IPS DF 4.7 (cell line): ENCODE data around the gene HOXA11.

Experiments
- DNase-seq: peaks from one replicate; pipeline ENCODE4 v3.0.0-alpha.2; 2013; ENCODE audit warnings: low spot score; ENCODE audit errors: extremely low read depth

The HOXA11 gene

DNA sequence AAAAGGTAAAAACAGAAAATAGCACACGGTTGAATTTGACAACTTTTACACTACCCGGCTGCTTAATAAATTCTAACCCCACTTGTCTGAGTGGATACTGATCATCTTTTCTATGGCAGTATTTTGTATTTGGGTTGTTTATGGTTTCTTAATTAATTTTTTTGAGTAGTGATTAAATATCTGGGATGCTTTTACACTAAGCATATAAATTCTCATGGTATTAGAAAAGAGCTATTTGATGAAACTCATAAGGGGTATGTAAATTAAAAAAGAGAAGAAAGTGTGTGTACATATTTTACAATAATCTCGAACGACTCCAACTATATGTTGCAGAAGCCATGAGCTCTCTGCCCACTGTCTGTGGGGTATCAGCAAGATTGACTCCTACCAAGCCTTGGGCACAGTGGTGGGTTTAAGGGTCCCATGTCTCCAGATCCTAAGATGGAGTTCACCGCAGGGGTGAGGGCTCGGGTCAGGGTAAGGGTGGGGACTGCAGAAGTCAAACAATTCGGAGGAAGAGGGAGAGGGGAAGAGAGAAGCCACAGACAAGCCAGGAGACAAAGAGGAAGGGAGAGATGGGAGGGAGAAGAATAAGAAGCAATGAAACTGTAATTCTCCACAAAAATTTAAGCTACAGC is 22.4 kb upstream of the HOXA11 start:
- no peak for DNase-seq

DNA sequence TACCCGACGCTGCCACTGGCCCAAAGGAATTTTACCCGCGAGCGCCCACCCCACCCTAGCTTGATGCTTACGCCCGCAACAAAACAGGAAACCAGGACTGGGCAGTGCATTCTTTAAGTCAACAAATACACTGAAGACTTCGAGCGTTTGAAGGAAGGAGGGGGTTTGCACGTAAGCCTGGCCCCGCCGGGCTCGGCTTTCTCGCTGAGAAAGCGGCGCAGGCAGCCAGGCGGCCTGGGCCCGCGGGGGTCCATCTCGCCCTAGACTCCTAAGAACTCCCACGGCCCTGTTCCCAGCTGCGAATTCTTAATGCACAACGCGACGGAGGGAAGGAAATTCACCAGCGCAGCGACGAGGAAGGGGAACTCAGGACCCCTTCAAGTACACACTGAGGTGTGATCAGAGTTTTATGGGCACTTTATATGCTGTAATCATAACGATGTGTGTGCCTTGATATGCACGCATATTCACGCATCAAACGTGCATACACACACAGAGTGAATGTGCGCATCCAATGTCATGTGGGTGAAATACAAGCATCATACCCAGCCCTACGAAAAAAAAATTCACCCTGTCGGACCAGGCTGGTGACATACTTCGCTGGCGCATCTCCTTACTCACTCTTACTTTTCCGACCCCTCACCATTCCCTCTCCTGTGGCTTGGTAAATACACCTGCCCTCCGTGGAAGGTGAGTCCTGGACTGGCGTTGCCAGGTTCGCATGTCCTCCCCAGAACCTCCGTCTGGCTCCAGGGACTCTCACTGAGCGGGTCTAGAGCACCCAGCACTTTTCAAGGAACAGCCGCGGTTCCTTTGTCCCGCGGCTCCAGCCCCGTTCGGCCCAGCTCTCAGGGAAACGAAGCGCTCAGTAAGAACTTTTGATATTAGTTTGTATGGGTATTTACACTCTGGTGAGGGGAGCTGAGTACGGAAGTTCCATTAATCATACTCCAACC is 20.6 kb upstream of the HOXA11 start:
- DNase-seq = no peak

DNA sequence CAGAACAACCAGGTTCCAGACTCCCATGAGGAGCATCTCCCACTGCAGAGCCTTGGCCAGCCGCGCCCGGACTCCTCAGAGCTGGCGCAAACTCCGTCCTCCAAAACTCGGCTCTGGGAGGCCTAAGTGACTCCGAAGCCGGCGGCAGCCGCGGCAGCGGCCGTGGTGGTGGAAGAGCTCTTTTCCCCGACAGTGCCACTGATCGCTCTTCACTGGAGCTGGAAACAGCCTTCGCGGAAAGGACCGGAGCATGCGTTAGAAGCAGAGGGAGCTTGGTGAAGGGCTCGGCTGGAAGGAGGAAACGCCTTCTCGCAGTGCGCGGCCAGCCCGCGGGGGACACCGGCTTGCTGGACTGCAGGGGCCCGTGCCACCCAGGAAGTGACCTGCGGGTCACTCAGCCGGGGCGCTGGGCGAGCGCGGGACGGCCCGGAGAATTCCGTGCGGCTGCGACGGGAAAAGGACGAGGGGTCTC is 19.9 kb upstream of the HOXA11 start:
- no peak for DNase-seq

DNA sequence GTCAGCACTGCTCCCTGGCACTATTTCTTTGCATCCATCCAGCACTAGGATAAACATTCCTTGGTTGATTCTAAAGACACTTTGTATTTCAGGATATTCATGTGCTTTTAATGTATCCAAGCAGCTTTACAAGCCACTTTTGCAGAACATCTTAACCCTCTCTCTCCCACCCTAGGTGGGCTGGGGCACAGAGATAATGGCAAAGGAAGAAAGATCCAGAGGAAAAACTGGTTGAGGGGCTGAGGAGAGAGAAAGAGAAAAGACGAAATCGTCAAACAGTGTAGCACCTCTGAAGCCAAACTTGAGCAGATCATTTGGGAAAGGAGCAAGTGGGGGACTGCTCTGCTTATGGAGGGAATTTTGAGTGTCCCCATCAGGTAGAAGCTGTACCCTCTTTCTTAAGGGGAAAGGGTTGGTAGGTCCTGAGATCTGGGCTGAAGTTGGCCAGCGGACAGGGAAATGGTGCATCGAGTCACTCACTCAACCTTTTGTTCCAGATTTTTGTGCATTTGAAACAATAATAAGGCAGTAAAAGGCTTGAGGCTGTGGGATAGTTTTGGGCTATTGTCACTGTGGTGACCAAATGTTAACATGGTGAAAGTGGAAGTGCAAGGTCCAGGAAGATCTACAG is 19.0 kb upstream of the HOXA11 start:
- no peak for DNase-seq

DNA sequence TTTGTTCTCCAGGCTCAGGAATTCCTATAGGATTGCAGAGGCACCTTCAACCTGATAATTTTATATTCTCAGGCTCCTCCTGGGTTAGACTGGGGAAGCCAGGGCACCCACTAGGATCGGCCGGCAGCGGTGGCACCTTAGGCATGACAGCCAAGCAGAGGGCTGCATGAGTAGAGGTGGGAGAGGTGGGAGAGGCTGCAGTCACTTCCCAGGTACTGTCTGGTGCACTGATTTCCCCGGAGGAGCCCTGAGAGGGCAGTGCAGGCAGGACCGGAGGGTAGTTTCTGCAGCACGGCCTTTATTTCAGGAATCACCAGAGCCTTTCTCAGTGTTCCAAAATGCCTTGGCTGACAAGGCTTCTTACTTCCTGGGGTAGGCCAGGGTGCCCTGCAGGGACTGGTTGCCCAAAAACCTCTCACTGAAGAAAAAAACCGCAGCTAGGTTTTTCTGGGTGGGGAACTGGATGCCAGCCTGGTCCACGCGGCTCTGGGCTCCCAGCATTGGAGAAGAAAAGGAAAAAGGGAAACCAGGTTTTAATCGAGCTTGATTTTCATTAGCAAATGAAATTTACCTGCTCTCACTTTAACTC is 18.4 kb upstream of the HOXA11 start:
- no peak for DNase-seq

DNA sequence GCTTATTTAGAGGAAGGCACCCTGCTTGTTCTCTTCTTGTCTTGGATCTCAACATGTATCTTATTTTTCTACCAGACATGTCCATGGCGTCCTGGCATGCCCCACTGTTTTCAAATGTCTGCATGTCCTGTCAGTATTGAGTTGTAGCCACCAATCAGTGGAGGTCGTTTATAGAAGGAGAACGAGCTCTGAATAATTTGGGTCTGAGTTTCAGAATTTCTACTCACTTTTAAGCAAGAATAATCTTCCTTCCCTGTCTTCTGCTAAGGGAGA is 17.8 kb upstream of the HOXA11 start:
- DNase-seq = no peak

DNA sequence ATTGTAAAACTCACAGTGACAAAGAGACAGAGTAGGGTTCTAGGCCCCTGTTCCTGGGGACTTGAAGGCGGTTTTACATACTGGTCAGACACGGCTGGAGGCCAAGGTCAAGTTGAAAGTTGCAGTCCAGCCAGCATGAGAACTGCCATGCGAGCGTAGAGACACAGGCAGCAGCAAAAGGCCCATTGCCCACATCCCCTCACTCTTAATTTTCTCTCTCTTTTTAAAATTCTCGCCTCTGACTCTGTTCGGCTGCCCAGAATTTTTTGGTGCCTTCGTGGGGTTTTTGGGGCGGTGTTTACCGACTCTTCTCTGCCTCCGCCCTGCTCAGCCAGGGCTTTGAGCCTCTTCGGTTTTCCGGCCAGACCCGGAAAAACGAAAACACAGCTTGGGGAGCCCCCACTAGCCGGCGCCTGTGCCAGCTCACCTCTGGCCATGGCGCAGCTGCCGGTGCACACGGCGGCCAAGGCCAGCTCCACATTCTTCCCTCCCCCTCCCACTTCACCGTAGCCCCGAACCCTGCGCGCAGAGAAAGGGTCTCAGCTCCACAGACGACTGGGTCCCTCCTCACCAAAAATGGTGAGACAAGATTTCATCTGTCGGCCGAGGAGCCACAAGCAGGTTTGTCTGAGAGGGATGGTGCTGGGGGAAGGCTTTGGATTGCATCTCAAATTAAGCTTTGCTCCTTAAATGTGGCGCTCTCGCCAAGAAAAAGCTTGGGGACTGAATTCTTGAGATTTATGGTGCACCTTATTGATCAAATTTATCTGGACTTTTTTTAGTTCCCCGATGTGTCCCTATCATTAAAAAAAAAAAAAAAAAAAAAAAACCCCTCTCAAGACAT is 17.2 kb upstream of the HOXA11 start:
- DNase-seq = no peak

DNA sequence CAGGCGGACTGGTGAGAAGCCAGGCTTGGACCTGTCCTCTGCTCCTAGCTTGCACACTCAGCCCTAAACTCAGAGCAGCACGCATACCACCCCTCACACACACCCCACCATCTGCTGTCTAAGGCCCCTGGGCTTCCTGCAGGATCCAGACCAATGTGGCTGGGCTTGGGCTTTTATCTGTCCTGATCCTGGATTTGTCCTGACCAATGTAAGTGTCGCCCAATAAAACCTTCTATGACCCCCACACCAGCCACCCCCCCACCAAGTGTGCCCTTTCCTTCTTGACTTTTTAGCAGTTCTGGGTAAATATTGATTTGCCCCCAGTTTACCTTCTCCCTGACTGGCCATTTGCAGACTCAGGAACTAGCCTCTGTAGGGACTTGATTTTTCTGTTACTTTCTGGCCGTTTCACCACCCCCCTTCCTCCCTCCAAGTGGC is 16.6 kb upstream of the HOXA11 start:
- no peak for DNase-seq

DNA sequence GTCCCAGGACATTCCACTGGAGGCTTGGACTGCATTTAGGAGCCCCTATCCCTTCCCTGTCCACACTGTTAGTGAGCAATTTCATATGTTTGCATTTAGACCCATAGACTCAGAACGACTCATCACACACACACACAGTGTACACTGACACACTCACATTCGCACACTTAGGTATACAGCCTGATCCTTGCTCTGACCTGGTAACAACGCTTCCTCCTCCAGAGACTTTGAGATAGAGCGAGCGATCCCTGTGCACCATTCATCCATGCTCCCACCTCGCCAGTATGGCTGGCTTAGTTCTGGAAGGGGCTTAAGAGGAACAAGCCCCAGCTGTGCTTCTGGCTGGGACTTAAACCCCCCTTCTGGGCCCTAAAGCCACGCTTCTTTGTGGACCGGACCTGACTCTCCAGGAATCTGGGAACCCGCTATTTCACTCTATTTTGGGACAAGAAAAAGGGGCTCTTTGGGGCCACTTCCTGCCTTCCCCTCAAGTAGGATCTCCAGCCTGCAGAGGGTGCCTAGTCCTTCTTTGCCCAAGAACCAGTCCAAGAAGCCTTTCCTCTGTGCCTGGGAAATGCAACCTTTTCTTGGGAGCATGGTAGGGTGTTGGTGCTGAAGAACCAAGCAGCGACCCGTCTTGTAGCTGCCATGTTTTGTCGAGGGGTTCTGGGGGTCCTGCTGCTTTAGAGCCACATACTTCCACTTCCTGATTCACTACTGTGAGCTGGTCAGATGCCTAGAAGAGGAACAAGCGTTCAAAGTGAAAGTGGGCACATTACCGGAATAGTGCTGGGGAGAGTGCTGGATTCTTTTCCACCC is 15.9 kb upstream of the HOXA11 start:
- DNase-seq = no peak

DNA sequence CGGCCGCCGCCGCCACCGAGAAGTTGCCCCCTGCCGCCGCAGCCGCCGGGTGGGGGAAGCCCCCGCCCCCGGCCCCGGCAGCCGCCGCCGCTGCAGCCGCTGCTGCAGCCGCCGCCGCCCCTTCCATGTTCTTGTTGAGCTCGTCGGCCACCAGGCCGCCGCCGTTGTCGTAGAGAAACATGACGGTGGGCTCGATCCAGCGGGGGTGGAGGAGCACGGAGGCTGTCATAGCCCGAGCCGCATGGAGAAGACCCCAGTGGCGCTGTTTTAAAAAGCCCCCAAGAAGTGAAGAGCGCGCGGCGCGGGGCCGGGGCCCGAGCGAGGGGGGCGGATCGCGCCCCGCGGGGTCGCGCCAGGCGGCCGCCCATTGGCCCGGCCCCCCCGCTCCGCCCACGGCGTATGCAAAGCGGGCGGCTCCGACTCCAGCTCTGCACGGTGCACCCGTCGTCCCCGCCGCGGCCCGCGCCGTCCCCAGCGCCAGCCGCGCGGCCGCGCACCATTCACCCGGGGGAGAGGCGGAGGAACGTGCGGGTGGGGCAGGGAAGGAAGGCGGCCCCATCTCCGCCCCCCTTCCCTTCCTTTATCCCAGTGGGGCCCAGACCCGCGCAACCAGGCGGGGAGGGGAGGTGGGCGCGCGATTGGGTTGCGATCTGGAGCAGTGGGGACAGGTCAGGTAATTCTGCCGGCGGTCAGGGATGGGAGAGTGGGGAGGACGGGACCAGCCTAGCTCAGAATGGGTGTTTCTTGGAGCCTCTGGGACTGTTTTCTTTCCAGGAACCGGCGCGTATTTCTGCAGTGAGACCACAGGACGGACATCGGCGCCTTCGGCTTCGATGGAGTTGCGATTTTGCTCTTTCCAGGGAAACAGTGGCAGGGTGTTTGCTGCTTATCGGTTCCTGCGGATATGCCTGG is 15.1 kb upstream of the HOXA11 start, which contains the start of gene HOXA13:
Gene HOXA13, minus strand, starts transcription at position 243 of the 912 bp plus-strand sequence. Its CDS starts 14 bp downstream, at position 229.
- no peak for DNase-seq

DNA sequence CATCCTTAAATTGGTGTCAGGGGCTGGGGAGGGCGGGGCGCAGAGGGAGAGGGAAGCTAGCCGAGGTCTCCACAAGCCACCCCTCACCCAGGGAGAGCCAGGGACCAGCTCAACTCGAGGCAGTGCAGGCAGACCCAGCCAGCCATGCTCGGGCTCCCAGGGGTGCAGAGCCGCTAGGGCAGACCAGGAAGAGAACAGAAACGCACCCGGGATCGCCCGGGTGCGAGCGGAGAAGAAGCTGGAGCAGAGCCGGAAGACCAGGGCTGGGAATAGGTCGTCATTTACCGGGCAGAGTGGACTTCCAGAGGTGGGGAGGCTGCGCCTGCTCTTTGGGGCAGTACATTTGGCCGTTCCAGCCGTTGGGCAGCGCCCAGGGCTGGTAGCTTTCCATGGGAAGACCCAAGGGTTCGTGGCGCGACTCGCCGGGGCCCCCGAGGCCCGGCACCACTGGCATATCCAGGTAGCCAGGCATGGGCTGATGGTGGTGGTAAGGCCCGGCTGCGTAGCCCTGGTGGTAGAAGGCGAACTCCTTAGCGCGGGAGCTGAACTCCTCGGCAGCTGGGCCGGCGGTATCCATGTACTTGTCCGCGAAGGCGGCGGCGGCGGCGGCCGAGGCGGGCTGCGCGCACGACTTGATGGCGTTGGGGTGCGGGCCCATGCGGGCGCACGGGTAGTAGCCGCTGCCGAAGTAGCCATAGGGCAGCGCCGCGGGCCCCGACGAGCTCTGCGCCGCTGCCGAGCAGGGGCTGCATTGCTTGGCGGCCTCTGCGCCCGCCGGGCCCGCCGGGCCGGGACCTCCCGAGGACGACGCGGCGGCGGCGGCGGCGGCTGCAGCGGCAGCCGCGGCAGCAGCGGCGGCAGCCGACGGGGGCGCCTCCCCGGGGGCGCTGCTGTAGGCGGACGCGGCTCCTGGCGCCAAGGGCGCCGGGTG is 14.1 kb upstream of the HOXA11 start:
- DNase-seq = no peak

DNA sequence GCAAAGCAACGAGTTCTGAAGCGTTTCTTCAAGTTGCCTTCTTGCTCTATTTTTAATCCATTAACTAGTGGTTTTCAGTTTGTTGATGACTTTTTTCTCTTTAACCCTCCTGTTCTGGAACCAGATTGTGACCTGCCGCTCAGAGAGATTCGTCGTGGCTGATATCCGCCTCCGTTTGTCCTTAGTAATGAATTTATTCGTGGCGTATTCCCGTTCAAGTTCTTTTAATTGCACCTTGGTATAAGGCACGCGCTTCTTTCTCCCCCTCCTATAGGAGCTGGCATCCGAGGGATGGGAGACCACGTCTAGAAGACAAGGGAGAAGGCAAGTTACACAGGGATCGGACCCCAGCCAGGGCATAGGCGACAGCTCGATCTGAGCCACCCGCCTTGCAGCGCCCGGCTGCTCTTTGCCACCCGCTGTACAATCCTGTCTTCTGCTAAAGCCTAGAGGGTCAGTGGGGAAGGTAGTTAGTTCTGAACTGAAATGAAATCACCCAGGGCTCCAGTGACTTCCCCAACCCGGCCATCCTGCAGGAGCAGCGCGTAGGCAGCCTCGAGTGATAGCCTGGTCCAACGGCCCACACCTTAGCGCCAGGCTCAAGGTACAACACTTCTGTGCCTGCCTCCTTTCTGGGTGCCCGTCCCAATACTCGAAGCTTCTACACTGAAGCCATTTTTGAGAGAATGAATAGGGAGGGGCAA is 13.3 kb upstream of the HOXA11 start:
- no peak for DNase-seq

DNA sequence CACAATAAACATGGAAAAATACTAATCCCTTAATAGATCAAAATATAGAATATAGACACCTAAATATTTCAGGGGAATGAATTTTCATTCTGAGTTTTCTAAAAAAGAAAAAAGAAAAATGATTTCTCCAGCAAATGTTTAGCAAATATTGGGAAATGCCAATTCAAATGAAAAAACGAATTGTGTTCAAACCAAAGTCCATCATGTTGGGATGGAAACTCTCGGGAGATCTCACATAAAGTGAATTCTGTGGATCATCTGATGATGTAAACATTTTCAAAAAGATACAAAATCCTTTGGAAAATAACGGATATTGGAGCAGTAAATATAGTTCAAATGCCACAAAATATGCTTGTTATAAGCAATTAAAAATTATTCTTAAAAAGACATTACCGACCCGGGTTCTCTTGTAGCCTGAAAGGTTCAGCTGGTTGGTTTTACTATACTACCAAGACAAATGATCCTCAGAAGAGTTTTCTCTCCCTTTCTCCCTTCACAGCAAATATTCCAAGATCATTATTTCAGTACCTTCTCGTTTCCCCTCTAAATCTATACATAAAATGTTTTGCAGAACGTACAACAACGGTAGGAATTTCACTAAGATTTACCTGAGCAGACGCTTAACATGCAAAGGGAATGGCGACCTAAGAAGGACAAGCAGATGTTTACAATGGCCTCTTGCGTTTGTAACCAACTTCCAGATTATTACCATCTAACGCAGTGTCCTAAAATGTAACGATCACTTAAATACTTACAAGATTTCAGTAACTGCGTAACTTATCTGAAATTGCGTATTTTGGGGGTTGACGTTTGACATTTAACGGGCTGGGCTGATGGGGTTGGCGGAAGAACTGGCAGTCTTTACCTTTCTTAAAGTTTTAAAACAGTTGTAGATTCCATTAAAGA is 12.4 kb upstream of the HOXA11 start:
- no peak for DNase-seq

DNA sequence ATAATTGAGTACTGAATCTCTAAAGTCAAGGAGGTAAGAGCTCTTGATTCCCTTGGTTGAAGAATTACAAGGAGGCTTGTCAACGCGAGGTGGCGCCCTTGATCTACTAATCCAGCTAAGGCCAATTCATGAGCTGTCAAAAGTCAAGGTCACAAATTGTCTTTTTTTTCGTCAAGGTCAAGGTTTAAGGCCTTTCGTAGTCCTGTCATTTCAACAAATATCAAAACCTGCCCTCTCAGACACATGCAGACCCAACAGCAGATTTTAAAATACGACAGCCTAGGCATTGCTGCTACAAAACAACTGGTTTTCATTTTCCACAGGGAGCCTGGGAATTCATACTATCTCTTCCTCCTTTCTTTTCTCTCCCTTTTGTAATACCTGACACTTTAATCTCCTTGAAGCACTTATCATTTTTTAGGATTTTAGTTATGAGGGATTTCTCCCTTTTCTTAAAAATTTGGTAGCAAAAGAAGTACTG is 11.3 kb upstream of the HOXA11 start:
- no peak for DNase-seq

DNA sequence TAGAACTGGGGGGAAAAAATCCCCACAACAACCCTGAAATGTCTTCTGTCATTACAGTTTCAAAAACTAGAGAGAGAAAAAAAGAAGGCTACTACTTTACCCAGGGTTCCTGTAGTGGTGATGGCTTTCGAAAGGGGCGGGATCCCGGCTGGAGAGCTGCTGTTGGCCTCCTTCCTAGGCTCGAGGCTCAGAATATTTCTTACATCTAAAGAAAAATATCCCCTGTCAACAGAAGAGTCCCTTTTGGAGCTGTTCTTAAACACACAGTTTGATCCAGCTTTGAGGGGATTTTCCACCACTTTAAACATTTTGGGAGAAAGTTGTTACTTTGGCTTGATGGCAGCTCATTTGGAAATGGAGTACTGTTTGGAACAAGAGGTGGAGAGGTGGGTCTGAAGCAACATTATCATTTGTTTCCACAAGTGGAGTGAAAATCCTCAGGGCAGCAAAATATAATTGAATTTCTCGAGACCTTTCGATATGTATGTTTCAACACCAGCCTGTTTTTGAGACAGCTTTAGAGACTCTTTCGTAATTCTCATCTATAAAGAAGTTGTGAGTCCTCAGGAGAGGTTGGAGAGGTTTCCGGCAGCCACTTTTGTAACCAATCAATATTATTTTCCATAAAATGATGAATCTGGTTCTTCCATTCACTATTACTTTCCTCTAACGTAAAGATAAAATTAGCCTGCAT is 9.8 kb upstream of the HOXA11 start:
- no peak for DNase-seq

DNA sequence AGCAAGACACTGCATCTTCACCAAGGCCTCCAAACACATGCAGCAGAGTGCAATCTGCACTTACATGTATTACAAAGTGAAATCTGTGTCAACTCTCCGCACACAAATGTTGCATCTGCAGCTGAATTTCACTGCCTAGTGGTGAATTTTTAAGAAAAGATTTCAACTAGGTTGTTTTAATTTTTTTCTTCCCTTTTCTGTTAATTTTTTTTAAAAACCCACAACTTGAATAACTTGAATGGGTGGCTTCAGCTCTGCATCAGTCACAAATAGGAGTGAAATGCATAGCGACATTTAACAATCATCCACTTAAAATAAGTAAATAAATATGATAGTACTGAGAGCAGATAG is 8.9 kb upstream of the HOXA11 start:
- no peak for DNase-seq
